Nucleus accumbens (tissue), 56 donors: ENCODE data around the gene APEH.
A peak's percentile ranks its signal among the peaks of the same experiment; 100 is the strongest.
"Not testable (repeated sequence)": the region's sequence is repeated elsewhere in the genome, so short reads cannot be mapped to it uniquely, and the experiment has no call there.

Experiments
- DNase-seq, 56 donors: peaks; one replicate each; lab custom pipeline; 2025; lab: John Stamatoyannopoulos, UW

Gene APEH

DNA sequence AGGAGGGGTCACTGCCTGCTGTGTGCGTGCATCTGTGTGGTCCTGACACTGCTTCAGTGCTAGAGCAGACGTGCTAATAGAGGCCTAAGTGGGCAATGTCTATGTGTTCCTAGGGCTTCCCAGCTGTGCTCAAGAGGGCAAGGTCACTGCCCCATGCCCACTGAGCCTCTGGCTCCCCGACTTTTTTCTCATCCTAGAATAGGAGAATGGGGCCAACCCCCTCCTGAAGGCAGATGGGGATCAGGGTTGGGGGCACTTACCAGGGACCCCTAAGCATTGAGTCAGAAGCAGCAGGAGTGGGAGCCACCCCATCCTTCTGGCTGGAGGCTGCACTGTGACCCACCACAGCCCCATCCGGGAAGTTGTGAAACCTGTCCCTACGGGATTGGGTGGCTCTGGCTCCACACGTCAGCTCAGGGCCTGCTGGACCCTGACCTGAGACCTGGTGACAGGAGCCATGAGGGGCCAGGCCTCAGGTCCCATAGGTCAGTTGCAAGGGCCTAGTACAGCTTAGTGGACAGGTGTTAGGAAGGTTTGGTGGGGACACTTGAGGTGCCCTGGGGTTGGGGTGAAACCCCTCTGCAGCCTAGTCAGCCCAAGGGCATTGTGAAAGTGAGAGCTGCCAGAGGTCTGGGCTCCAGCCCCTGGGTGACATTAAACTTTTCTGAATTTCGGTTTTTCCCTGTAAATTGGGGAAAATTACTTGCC, 14.3 kb downstream of the APEH start:
- DNase-seq, result not testable (repeated sequence)

DNA sequence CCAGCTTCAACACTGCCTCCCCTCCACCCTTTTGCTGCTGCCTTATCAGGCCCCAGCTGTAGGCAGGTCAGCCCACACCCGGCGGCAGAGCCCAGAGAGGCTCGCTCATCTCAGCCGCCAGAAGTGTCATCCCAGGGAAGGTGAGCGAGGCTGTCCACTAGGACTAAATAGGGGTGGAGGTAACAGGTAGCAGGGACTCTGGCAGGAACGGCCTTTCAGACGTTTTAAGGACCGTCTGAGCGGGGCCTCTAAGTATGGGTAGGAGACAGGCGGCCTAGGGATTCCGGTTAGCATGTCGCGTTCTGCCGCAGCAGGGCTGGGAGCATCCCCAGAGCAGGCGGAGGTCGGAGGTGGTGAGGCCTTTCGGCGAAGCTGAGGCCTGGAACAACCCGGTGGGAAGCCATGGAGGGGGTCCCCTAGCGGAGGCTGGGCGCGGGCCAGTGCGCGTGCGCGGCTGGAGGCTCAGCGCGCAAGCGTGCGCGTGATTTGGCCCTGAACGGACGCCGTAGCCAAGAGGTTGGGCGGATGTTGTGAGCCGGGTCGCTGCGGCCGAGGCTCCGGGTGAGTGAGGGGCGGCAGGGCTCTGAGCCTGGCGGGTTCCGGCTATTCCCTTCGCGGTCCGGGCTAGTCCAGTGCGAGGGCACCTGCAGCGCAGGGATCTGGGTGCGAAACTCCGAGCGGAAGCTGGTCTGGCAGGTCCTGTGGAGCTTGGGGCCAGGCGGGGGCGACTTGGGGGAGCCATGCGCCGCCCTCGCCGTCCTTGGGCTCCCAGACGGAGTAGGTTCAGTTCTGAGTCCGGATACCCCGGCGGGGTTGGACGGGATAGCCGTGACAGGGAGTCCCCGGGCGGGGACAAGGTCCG, 15.1 kb downstream of the APEH start, which contains the start of the genes MST1 and RNF123:
Gene MST1 (minus strand): TSS at position 429 of the 862 bp plus-strand sequence. CDS start 783 bp downstream, outside the sequence.
Gene RNF123 (plus strand): TSS at position 512 of the 862 bp plus-strand sequence. CDS start 1,609 bp downstream, outside the sequence.
- no peak for DNase-seq

DNA sequence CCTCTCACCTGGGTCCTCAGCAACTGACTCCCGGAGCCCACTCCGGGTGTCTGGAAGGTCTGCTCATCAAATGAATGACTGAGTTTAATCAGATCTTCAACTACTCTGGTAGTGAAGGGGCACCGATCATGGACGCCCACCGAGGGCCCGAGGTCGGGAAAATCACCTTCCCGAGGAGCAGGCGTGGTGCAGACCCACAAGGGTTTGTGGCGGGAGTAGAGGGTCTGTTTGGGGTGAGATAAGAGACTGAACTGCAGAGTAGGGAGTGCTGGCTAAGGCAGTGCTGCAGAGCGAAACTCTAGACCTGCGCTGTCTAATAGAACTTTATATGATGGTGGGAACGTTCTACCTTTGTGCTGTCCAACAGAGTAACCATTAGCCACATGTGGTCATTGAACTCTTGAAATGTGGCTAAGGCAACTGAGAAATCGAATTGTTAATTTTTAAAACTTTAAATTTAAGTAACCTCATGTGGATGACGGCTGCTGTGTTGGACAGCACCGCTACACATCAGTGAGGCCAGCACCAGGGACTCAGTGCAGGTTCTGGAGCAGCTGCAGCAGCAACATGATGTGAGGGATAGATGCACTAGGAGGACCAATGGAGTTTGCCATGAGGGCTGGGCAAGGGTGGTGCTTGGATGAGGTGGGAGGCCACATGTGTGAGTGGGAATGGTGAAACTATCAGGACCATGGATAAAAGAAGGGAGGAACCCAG, 15.9 kb downstream of the APEH start:
- DNase-seq, result not testable (repeated sequence)

DNA sequence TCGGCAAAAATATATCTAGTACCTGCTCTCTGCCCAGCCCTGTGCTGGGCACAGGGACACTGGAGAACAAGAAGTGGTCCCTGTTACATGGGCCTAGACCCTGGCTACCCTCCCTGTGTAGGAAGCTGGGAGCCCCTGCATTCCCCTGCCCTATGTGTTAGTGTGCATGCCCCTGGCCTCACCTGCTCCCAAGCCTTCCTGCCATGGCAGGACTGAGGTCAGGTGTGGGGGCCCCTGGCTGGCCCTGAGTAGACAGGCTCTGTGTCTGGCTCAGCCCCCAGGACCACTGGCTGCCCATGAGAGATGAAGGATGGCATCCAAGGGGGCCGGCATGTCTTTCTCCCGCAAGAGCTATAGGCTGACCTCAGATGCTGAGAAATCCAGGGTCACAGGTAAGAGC, 16.7 kb downstream of the APEH start:
- not testable (repeated sequence) for DNase-seq

- not testable (repeated sequence) for DNase-seq
Observed at GRCh38 chr3:49691481-49691880, 17.3 kb downstream of the APEH start.

GRCh38 chr3:49694409-49695070, 20.4 kb downstream of the APEH start:
- not testable (repeated sequence) for DNase-seq

DNA sequence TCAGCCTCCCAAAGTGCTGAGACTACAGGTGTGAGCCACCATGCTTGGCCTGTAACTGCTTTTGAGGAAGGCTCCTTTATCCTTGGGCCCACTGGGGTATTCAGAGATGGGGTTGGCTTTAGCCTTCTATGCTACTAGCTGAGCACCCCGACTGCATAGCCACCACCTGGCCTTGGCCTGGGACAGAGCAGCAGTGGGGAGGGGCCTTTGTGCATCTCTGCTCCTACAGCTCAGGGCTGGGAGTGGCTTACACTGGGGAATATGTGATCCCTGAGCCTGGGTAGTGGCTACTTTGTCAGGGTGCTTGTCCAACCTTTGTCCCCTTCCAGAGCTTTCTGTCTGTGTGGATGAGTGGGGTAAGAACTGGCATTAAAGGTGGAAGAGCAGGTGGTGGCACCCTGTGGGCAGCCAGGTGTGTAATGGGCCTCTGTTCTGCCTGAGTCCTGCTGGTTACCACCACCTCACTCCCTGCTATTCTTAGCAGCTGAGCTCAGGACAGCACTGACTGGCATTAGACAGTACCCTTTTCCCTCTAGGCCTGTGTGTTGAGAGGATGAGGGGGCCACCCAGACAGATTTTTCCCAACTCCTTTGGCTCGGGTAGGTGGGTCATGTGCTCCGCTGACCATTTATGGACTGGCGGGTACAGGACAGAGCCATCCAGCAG, 21.3 kb downstream of the APEH start:
- DNase-seq, result not testable (repeated sequence)

DNA sequence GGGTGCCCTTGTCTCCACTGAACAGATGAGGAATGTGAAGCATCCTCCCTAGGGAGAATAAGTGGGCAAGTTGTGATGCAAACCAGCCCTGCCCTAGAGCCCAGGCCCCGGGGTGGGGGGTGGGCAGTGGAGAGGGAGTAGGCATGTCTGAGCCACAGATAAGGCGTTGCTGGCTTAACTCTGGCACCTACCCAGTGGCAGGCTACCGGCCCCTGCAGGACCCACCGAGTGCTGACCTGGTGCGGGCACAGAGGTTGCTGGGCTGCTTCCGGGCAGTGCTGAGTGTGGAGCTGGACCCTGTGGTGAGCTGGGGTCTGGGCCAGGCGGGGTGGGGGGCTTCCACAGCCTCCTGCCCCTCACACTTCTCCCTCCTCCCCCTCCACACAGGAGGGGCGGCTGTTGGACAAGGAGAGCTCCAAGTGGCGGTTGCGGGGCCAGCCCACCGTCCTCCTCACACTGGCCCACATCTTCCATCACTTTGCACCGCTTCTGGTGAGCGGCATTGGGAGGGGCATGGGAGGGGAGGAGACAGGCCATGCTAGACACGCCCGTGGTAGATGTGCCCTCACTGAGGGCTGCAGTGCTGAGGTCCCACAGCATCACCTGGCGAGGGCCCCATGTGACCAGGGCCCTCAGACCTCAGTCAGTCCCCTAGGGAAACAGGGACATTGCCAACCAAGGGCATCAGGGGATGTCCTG, 25.3 kb downstream of the APEH start:
- no peak for DNase-seq

- DNase-seq, result no peak
Observed at GRCh38 chr3:49700014-49700413, 25.9 kb downstream of the APEH start.

- DNase-seq, result no peak
Observed at GRCh38 chr3:49700453-49701128, 26.4 kb downstream of the APEH start.

- no peak for DNase-seq
Observed at GRCh38 chr3:49701388-49702077, 27.4 kb downstream of the APEH start.

DNA sequence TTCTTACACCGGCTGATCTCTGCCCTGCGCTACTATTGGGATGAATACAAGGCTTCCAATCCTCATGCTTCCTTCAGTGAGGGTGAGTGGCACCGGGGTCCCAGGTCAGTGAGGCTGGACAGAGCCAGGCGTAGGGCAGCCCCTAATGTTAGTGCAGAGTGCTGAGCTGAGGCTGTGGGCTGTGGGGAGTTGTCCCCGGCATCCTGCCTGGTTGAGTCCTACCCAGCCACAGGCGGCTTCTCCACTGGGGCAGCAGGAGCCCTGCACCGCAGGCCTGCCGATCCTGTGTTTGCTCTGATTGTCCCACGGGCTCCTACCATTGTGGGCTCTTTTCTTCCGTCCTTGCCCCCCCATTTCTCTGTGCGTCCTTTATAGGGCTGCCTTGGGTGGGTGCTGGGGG, 28.5 kb downstream of the APEH start:
- DNase-seq, result no peak

- peak in 37 of 56 donors; percentile 2 to 71 (median 21) for DNase-seq
Observed at GRCh38 chr3:49703443-49703927, 29.3 kb downstream of the APEH start.

DNA sequence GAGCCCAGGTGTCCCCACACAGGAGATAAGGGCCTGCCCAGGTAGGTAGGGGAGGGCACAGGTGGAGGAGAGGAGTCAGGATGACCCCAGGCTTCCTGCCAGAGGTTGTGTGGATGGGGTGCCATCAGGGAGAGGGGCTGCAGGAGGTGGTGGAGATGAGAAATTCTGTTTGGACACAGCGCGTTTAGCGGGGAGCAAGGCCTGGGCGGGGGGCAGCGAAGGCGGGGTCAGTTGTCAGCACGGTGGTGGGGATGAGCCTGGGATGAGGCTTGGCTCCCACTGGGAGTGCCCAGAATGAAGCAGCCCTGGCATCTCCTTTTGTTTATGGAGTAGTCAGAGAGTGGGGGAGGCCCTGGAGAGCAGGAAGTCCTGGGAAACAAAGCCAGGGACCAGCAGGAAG, 29.8 kb downstream of the APEH start:
- DNase-seq, result no peak

GRCh38 chr3:49704629-49705028, 30.5 kb downstream of the APEH start:
- DNase-seq, result no peak

- DNase-seq, result no peak
Observed at GRCh38 chr3:49705390-49705960, 31.3 kb downstream of the APEH start.

DNA sequence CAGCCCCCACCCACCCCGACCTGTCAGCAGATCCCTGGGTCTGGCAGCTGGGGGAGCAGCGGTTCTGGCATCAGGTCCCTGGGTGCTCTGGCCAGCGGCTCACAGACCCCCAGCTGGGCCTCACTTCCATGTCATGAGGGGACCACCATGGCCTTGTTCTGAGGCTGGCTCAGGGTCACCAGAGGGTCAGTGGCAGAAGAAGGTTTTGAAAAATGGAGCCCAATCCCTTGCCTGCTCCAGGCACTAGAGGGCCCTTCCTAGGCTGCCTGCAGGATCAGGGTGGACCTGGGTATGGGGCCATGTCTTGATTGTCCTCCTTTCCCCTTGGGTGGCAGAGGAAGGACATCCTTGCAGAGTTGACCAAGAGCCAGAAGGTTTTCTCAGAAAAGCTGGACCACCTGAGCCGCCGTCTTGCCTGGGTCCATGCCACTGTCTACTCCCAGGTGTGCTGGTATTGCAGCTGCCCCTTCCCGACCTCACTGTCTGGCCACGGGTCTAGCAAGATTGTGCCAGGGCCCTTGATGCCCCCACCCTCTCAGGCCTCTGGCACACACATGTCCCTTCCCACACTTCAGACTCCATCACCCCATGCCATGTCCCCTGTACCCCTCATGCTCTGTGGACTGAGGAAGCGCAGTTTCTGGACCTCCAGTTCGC, 32.4 kb downstream of the APEH start:
- DNase-seq, result no peak
